Subcutaneous preadipocyte (primary cell): Measurements from ENCODE around the gene CABP2. TPM values are rescaled to one million over a fixed set of nuclear protein-coding genes. Genes with fewer than 3 reads are reported as not detected.

ENCODE experiments used
- small RNA-seq: library from RNA; depleted of rRNA; stranded (forward); fragments of <200 nt; gene quantifications from one replicate; pipeline ENCODE3, GENCODE V24; 2012
- total RNA-seq: library from RNA; depleted of rRNA; stranded (reverse); fragments of >200 nt; gene quantifications from 2 replicates; pipeline ENCODE4 v1.2.3, GENCODE V29; 2012

CABP2 gene
- not detected in 2 replicates for total RNA-seq

DNA sequence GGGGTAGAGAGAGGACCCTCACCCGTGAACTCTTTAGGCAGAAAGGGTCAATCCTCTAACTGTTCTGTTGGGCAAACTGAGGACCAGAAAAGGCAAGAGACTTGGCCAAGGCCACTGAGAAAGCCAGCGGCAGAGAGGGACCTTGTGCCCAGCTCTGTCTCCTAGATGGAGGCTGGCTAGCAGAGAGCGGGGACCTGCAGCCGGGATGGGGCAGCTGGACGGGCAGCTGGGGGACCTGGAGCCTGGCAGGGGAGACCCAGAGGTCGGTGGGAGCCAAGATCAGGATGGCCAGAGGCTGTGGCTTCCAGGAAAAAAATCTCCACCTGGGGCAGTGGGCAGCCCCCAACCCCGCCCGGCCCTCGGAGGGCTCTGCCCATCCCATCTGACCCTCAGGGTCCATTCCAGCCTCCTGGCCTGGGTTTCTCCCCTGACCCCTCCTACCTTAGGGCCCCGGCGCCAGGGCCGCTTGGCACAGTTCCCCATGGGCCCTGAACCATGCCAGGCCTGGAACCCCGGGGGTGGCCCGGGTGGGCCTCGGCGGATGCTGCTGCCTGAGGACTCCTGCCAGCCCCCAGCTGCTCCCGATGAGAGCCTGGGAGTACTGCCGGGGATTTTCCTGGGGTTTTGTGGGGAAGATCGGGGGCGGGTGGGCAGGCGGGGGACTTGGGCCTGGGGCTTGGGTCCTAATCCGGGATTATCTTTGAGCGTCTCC, at the start of gene CABP2:
Gene CABP2 (minus strand): TSS at position 603 of the 712 bp plus-strand sequence. CDS start 120 bp downstream, at position 483.

DNA sequence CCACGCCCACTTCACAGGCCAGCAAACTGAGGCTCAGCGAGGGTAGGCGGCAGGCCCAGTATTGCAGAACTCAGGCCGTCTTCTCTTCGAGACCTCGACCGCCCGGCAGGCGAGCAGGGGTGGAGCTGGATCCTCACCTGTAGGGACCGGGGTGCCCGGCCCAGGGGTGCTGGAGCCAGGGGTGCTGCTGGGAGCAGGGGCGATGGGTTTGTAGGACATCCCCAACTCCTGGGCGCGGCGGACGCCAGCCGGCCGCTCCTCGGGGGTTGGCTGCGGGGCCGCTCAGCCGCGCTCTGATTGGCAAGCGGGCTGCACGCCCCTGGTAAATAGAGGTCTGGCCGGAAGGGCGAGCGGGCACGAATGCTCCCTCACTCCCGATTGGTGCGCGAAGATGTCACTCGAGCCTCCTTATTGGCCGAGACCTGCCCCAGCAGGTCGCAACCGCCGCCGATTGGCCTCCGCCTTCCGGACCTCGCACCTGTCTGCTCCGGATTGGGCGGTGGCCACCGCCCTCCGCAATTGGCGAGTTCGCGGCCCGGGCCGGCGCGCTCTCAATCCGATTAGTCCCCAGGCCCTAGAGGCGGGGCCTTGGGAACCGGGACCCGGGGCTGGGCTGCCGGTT, 15.3 kb downstream of the CABP2 start, which contains the start of gene CDK2AP2:
Gene CDK2AP2 (minus strand): TSS at position 299 of the 622 bp plus-strand sequence. CDS start 80 bp downstream, at position 219.

DNA sequence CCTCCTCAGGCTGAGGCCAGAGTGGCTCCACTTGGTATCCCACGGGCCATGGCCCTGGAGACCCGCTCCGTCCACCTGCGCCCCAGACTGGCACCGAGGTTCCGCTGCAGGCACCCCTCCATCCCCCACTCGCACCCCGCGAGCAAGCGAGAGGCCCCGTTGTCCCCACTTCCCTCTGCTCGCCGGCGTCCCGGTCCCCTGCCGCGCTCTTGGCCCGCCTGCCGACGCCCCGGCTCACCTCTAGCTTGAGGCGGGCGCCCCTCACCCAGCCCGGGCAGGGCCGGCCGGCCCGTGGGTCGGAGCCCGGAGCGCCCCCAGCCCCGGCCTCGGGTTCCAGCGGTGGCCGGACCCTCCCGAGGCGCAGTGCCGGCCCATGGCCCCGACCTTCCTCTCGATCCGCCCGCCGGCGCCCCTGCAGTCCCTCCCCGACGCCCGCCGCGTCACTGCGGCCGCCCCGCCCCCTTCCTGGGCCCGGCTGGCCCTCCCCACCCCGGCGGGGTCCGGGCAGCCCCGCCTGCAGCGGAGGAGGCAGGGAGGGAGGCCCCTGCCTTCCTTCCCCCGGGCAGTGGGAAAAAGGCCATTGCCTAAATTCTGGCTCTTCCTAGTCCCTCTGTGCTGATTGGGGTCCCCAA, 18.2 kb downstream of the CABP2 start, which contains the start of gene PITPNM1:
Gene PITPNM1 (minus strand): TSS at position 414 of the 632 bp plus-strand sequence. CDS start 1,183 bp downstream, outside the sequence.

DNA sequence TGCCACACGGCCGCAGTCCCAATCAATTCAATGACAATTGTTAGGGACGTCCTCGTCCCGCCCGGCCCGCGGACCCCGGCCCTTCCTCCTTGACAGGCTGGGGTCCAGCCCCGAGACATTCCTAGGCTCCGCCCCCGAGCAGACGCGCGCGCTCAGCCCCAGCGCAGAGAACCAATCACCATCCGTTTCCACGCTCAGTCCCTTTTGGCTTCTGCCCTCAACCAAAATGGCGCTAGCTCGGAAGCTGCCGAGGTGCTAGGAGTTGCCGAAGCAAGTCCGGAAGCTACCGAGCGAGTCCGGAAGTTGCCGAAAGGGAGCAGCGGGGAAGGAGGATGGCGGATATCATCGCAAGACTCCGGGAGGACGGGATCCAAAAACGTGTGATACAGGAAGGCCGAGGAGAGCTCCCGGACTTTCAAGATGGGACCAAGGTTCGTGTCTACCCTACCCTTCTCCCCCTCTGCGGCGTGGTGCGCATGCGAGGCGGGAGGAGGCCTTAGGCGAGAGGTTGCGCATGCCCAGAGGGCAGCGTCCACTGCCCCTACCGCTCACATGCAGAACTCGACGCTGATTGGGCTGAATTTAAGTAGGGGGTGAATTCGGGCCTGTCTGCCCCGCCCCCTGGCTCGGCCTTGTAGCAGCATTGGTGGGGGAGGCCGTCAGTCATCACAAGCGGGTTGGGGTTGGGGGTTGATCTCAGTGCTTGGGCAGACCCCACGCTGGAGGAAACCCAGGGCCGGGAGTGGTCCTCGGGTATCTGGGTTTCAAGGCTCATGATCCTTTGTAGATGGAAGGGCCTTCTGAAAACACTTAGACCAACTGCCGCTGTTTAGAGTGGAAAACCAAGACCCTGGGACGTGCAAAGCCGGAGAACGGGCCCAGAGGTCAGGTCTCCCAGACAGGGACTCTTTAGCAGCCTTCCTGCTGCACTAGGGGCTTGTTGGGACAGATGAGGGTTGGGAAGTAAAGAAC, 40.1 kb downstream of the CABP2 start, which contains the start of gene AIP:
Gene AIP (plus strand): TSS at position 200 of the 972 bp plus-strand sequence. CDS start 133 bp downstream, at position 333.

Small RNAs within 50 kb of the gene (small RNA-seq; reads per million reads assigned to genes)
- not detected for gene MIR6752

Other genes starting within 250 kb of the CABP2 start
- gene ANKRD13D, start 234.1 kb downstream of the CABP2 start, total RNA-seq: 30.9 and 39.7 TPM in 2 replicates
- 10.3 and 11.3 TPM in 2 replicates for gene SSH3, start 219.9 kb downstream of the CABP2 start, total RNA-seq
- 32.5 and 39.7 TPM in 2 replicates for gene POLD4, start 169.9 kb downstream of the CABP2 start, total RNA-seq
- 3.3 and 4.4 TPM in 2 replicates for gene CLCF1, start 149.8 kb downstream of the CABP2 start, total RNA-seq
- gene RAD9A, start 131.5 kb downstream of the CABP2 start, total RNA-seq: 5.9 and 7.6 TPM in 2 replicates
- gene PPP1CA, start 121.6 kb downstream of the CABP2 start, total RNA-seq: 169 and 226 TPM in 2 replicates
- not detected in 2 replicates for gene TBC1D10C, start 119.4 kb downstream of the CABP2 start, total RNA-seq
- gene CARNS1, start 107.8 kb downstream of the CABP2 start, total RNA-seq: under 0.01 TPM in 2 replicates
- gene RPS6KB2, start 95.0 kb downstream of the CABP2 start, total RNA-seq: 42.3 and 50.2 TPM in 2 replicates
- gene PTPRCAP, start 85.8 kb downstream of the CABP2 start, total RNA-seq: 0.78 and 1.1 TPM in 2 replicates
- gene CORO1B, start 80.0 kb downstream of the CABP2 start, total RNA-seq: 90.9 and 94.4 TPM in 2 replicates
- gene GPR152, start 70.7 kb downstream of the CABP2 start, total RNA-seq: under 0.01 TPM in 1 of 2 replicates, not detected in the other
- gene CABP4, start 68.1 kb downstream of the CABP2 start, total RNA-seq: not detected in 2 replicates
- 9.4 and 10.3 TPM in 2 replicates for gene TMEM134, start 54.2 kb downstream of the CABP2 start, total RNA-seq
- 44.8 and 69.1 TPM in 2 replicates for gene AIP, start 40.4 kb downstream of the CABP2 start, total RNA-seq
- 15.1 and 24.6 TPM in 2 replicates for gene PITPNM1, start 18.1 kb downstream of the CABP2 start, total RNA-seq
- gene CDK2AP2, start 15.3 kb downstream of the CABP2 start, total RNA-seq: 12.5 and 16.4 TPM in 2 replicates
- 477 and 854 TPM in 2 replicates for gene GSTP1, start 60.4 kb upstream of the CABP2 start, total RNA-seq
- gene NDUFV1, start 83.5 kb upstream of the CABP2 start, total RNA-seq: 207 and 250 TPM in 2 replicates
- 11.7 and 23.5 TPM in 2 replicates for gene NUDT8, start 106.5 kb upstream of the CABP2 start, total RNA-seq
- not detected in 2 replicates for gene TBX10, start 116.3 kb upstream of the CABP2 start, total RNA-seq
- gene ACY3, start 127.3 kb upstream of the CABP2 start, total RNA-seq: not detected in 2 replicates
- not detected in 2 replicates for gene ALDH3B2, start 151.2 kb upstream of the CABP2 start, total RNA-seq